H1 (cell line): ENCODE data around the gene RTTN. TPM values are rescaled to one million over a fixed set of nuclear protein-coding genes. Genes with fewer than 3 reads are reported as not detected.

ENCODE experiments used
- CTCF ChIA-PET: fragments of 300-600 bp; sonication (Branson Sonifier 250); formaldehyde crosslinking; loops from one replicate; lab custom pipeline; 2021; ENCODE audit not compliant: partially characterized antibody; lab: Charles Lee
- POLR2A ChIA-PET: fragments of 300-600 bp; sonication (Branson Sonifier 250); formaldehyde crosslinking; loops from one replicate; lab custom pipeline; 2021; ENCODE audit warnings: inconsistent platforms; ENCODE audit not compliant: partially characterized antibody; lab: Charles Lee
- DNase-seq, 2 experiments: peaks; one replicate each; pipeline versions ENCODE4 v3.0.0 to v3.0.0-alpha.2; 2010 to 2022; ENCODE audit warnings: low spot score in 2 of 2, low read depth in 1 of 2, mixed read lengths in 1 of 2
- FAIRE-seq: peaks from 2 replicates; lab custom pipeline; 2011; peaks lifted over from hg19 to GRCh38; lab: Jason Lieb, UNC
- H2AFZ ChIP-seq: 2 replicates; pipeline ENCODE4 v1.8.1; 2012; ENCODE audit warnings: low read length, inconsistent platforms
- H2AK5ac ChIP-seq: 2 replicates; pipeline ENCODE4 v1.6.1; 2013; ENCODE audit warnings: low read depth, low read length
- H2BK120ac ChIP-seq: replicated peaks from 2 replicates; pipeline ENCODE3; 2013; ENCODE audit warnings: low read depth, low read length, inconsistent platforms
- H2BK12ac ChIP-seq: 2 replicates; pipeline ENCODE4 v1.6.1; 2013; ENCODE audit warnings: low read depth, low read length
- H2BK15ac ChIP-seq: 2 replicates; pipeline ENCODE4 v1.6.1; 2013; ENCODE audit warnings: low read length
- H2BK20ac ChIP-seq: 2 replicates; pipeline ENCODE4 v1.6.1; 2013; ENCODE audit warnings: low read length
- H2BK5ac ChIP-seq: 2 replicates; pipeline ENCODE4 v1.6.1; 2013; ENCODE audit warnings: low read depth, low read length
- H3K14ac ChIP-seq: 2 replicates; pipeline ENCODE4 v1.6.1; 2013; ENCODE audit warnings: inconsistent platforms; ENCODE audit not compliant: insufficient read length
- H3K18ac ChIP-seq: 2 replicates; pipeline ENCODE4 v1.6.1; 2013; ENCODE audit warnings: low read length; ENCODE audit errors: extremely low read depth
- H3K23ac ChIP-seq: 2 replicates; pipeline ENCODE4 v1.6.1; 2013; ENCODE audit warnings: inconsistent platforms; ENCODE audit not compliant: insufficient read length
- H3K23me2 ChIP-seq: 2 replicates; pipeline ENCODE4 v1.6.1; 2013; ENCODE audit warnings: low read depth, low read length
- H3K27ac ChIP-seq: 2 replicates; pipeline ENCODE4 v1.6.1; 2011; ENCODE audit warnings: low read depth, low read length, inconsistent platforms
- H3K27me3 ChIP-seq, 4 experiments: replicated peaks in 1 of 4; 1 replicate in 1 of 4; 2 replicates in 3 of 4; pipeline versions ENCODE4 v1.6.1 to v1.8.1; 2011 to 2013; ENCODE audit warnings: low read length in 3 of 4, mild to moderate bottlenecking in 3 of 4, inconsistent platforms in 2 of 4, mixed read lengths in 2 of 4, moderate library complexity in 1 of 4; ENCODE audit not compliant: control insufficient read depth in 3 of 4, insufficient read depth in 3 of 4; ENCODE audit errors: extremely low read depth in 1 of 4
- H3K36me3 ChIP-seq, 4 experiments: 2 replicates each; pipeline versions ENCODE4 v1.6.1 to v1.8.1; 2011 to 2013; ENCODE audit warnings: mild to moderate bottlenecking in 4 of 4, low read length in 3 of 4, moderate library complexity in 2 of 4, control low read depth in 1 of 4, inconsistent platforms in 1 of 4; ENCODE audit not compliant: insufficient read depth in 4 of 4, control insufficient read depth in 2 of 4
- H3K4ac ChIP-seq: replicated peaks from 2 replicates; pipeline ENCODE3; 2013; ENCODE audit warnings: low read length, low read depth, mixed read lengths, inconsistent platforms; ENCODE audit not compliant: insufficient read length
- H3K4me1 ChIP-seq, 4 experiments: replicated peaks in 1 of 4; 1 replicate in 1 of 4; 2 replicates in 3 of 4; pipeline versions ENCODE4 v1.6.1 to v1.8.1; 2011 to 2013; ENCODE audit warnings: low read length in 3 of 4, inconsistent platforms in 2 of 4, mixed read lengths in 1 of 4; ENCODE audit not compliant: insufficient read depth in 4 of 4, control insufficient read depth in 3 of 4
- H3K4me2 ChIP-seq, 2 experiments: 2 replicates each; pipeline versions ENCODE4 v1.6.1 to v1.8.1; 2011 to 2013; ENCODE audit warnings: low read depth in 2 of 2, low read length in 2 of 2, control low read depth in 1 of 2, inconsistent platforms in 1 of 2, mild to moderate bottlenecking in 1 of 2; ENCODE audit not compliant: insufficient read depth in 1 of 2
- H3K4me3 ChIP-seq, 4 experiments: fragments of 200-600, 300-600 bp in 1 of 4; sonication (generic), shearing (Covaris generic), sonication (Bioruptor Twin) in 1 of 4; 2 replicates each; pipeline versions ENCODE4 v1.5.1 to v1.8.1; 2011 to 2016; ENCODE audit warnings: low read length in 4 of 4, low read depth in 3 of 4, control low read depth in 2 of 4, inconsistent platforms in 2 of 4, mild to moderate bottlenecking in 2 of 4, mixed read lengths in 1 of 4, moderate library complexity in 1 of 4; ENCODE audit not compliant: insufficient read depth in 2 of 4; ENCODE audit errors: extremely low read depth in 1 of 4
- H3K56ac ChIP-seq: replicated peaks from 2 replicates; pipeline ENCODE3; 2013; ENCODE audit warnings: low read depth, mild to moderate bottlenecking, mixed read lengths, low read length, inconsistent platforms; ENCODE audit not compliant: insufficient read length
- H3K79me1 ChIP-seq: 2 replicates; pipeline ENCODE4 v1.6.1; 2013; ENCODE audit warnings: low read depth, low read length, control low read depth
- H3K79me2 ChIP-seq, 2 experiments: 2 replicates each; pipeline versions ENCODE4 v1.6.1 to v1.8.1; 2012 to 2013; ENCODE audit warnings: low read length in 2 of 2, mild to moderate bottlenecking in 2 of 2, inconsistent platforms in 1 of 2; ENCODE audit not compliant: insufficient read depth in 2 of 2, control insufficient read depth in 1 of 2
- H3K9ac ChIP-seq, 4 experiments: replicated peaks in 1 of 4; 1 replicate in 1 of 4; 2 replicates in 3 of 4; pipeline versions ENCODE4 v1.6.1 to v1.8.1; 2011 to 2013; ENCODE audit warnings: low read depth in 3 of 4, low read length in 3 of 4, control low read depth in 2 of 4, mild to moderate bottlenecking in 2 of 4, moderate library complexity in 2 of 4, inconsistent platforms in 1 of 4; ENCODE audit errors: extremely low read depth in 1 of 4
- H3K9me3 ChIP-seq, 2 experiments: 2 replicates each; pipeline versions ENCODE4 v1.6.1 to v1.8.1; 2012 to 2013; ENCODE audit warnings: mild to moderate bottlenecking in 2 of 2, moderate library complexity in 2 of 2, control low read depth in 1 of 2, inconsistent platforms in 1 of 2, low read depth in 1 of 2, low read length in 1 of 2, mixed read lengths in 1 of 2; ENCODE audit not compliant: insufficient read depth in 2 of 2
- H4K20me1 ChIP-seq, 2 experiments: replicated peaks in 1 of 2; 2 replicates each; pipeline versions ENCODE3 to v1.8.1; 2011 to 2013; ENCODE audit warnings: inconsistent platforms in 2 of 2, low read length in 2 of 2, mild to moderate bottlenecking in 1 of 2; ENCODE audit not compliant: insufficient read depth in 2 of 2, control insufficient read depth in 1 of 2
- H4K5ac ChIP-seq: 2 replicates; pipeline ENCODE4 v1.6.1; 2013; ENCODE audit warnings: low read length, low read depth, mixed read lengths, inconsistent platforms; ENCODE audit not compliant: insufficient read length
- H4K8ac ChIP-seq: 2 replicates; pipeline ENCODE4 v1.8.0; 2013; ENCODE audit warnings: mild to moderate bottlenecking, moderate library complexity, low read length, inconsistent platforms; ENCODE audit not compliant: insufficient read depth; ENCODE audit errors: extremely low read depth
- H4K91ac ChIP-seq: replicated peaks from 2 replicates; pipeline ENCODE3; 2013; ENCODE audit warnings: low read length, mixed read lengths, inconsistent platforms; ENCODE audit not compliant: insufficient read length
- ASH2L ChIP-seq: fragments of 200-600, 300-600 bp; sonication (generic); IDR thresholded peaks from one replicate; pipeline ENCODE4 v1.7.1; 2017; ENCODE audit warnings: low read length
- GTF2F1 ChIP-seq: IDR thresholded peaks from 2 replicates; pipeline ENCODE4 v1.6.1; 2012; ENCODE audit warnings: low read depth, low read length, improper control_type of control experiment, borderline replicate concordance
- HDAC2 ChIP-seq, 2 experiments: fragments of 300-600 bp in 1 of 2; sonication (generic) in 1 of 2; IDR thresholded peaks; 2 replicates each; pipeline ENCODE4 v1.6.1; 2011 to 2012; ENCODE audit warnings: low read depth in 2 of 2, low read length in 2 of 2, mild to moderate bottlenecking in 2 of 2, moderate library complexity in 2 of 2, borderline replicate concordance in 1 of 2, inconsistent platforms in 1 of 2
- KDM4A ChIP-seq: IDR thresholded peaks from one replicate; pipeline ENCODE4 v1.7.1; 2012; ENCODE audit warnings: low read depth, mild to moderate bottlenecking, moderate library complexity, low read length, inconsistent platforms; ENCODE audit not compliant: severe bottlenecking
- MAFK ChIP-seq: IDR thresholded peaks from 2 replicates; pipeline ENCODE4 v1.6.1; 2012; ENCODE audit warnings: low read depth, mild to moderate bottlenecking, improper control_type of control experiment, low read length
- RXRA ChIP-seq: IDR thresholded peaks from 2 replicates; pipeline ENCODE4 v1.6.1; 2011; ENCODE audit warnings: low read depth, mild to moderate bottlenecking, low read length, moderate library complexity; ENCODE audit not compliant: insufficient read depth
- TBP ChIP-seq: IDR thresholded peaks from 2 replicates; pipeline ENCODE4 v1.6.1; 2011; ENCODE audit warnings: low read depth, low read length, improper control_type of control experiment
- USF2 ChIP-seq: IDR thresholded peaks from 2 replicates; pipeline ENCODE4 v1.6.1; 2011; ENCODE audit warnings: low read length, improper control_type of control experiment
- WGBS, 2 experiments: shearing (Covaris generic) in 1 of 2; methylation state at CpG; one replicate each; pipeline versions ENCODE4 v1.1.6 to v1.1.7; 2013 to 2015; ENCODE audit warnings: low lambda C conversion rate in 2 of 2, mixed read lengths in 2 of 2, inconsistent platforms in 1 of 2, low coverage in 1 of 2, missing lambda C conversion rate in 1 of 2; ENCODE audit not compliant: insufficient replicate concordance in 2 of 2, insufficient coverage in 1 of 2, insufficient read length in 1 of 2; ENCODE audit errors: extremely low coverage in 1 of 2, missing lambda C conversion rate in 1 of 2; 5-methylcytosine and 5-hydroxymethylcytosine counted together
- polyA plus RNA-seq, 7 experiments: library from polyadenylated mRNA; depleted of rRNA in 3 of 7; stranded (reverse) in 5 of 7; unstranded in 2 of 7; fragments of >200 nt in 5 of 7; fragments of 200-250 nt in 2 of 7; gene quantifications; 1 replicate in 5 of 7; 2 replicates in 1 of 7; 4 replicates in 1 of 7; pipeline versions ENCODE4 v1.2.1 to v1.2.3, GENCODE V29; 2011 to 2013; ENCODE audit warnings: missing spikeins in 2 of 7, mixed read lengths in 2 of 7
- total RNA-seq: library from RNA; stranded (reverse); fragmentation: NEBNext Ultra II Directional; extraction: Animal tissue kit (Norgen Biotek cat#: 25700); gene quantifications from 2 replicates; pipeline ENCODE4 v1.2.1, GENCODE V29; 2021
- TF ChIP-seq, protein P1 (sequence below): IDR thresholded peaks from 2 replicates; pipeline ENCODE4 v1.6.1; 2012; ENCODE audit warnings: inconsistent platforms

Gene RTTN
- total and polyA plus RNA-seq, 2 of the 8 experiments (the other 6 are each of a cell fraction or from before 2014, with no cell fraction given) = 9.1 to 21.4 TPM

- H4K91ac ChIP-seq = no peak overlapping the region
- no peak overlapping the region for H3K4me2 ChIP-seq
- no peak overlapping the region for H3K56ac ChIP-seq
- no peaks in the 10 kb centered on the region for H3K36me3 ChIP-seq
- no peak overlapping the region for H2BK5ac ChIP-seq
- H3K4me1 ChIP-seq = no peaks in the 10 kb centered on the region; a peak in 1 of 7 replicates
- H4K20me1 ChIP-seq = no peaks in the 10 kb centered on the region
- H2BK12ac ChIP-seq = no peak overlapping the region; the same call in 1 of the 2 replicates
- H3K27me3 ChIP-seq = no peaks in the 10 kb centered on the region
- TF ChIP-seq USF2 (no peak), RXRA (no peak), TBP (no peak), KDM4A (no peak), HDAC2 (IDR thresholded peaks at IDR 0.05; ENCODE audit: borderline replicate concordance in 1 of 2, low read depth in 2 of 2, low read length in 2 of 2) (no peak), GTF2F1 (no peak), ASH2L (no peak), MAFK (no peak)
- TF ChIP-seq, protein P1, sequence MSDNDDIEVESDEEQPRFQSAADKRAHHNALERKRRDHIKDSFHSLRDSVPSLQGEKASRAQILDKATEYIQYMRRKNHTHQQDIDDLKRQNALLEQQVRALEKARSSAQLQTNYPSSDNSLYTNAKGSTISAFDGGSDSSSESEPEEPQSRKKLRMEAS = no peak
- H3K79me1 ChIP-seq = no peaks in the 10 kb centered on the region
- H3K18ac ChIP-seq = no peak overlapping the region
- no peaks in the 10 kb centered on the region for H3K23me2 ChIP-seq
- H2AK5ac ChIP-seq = no peak overlapping the region
- H3K9me3 ChIP-seq = no peaks in the 10 kb centered on the region
- no peak overlapping the region for H3K27ac ChIP-seq
- no peak overlapping the region for H3K23ac ChIP-seq
- no peak overlapping the region for H3K9ac ChIP-seq
- H3K14ac ChIP-seq = no peak overlapping the region
- no peak overlapping the region for H2BK120ac ChIP-seq
- H2AFZ ChIP-seq = peak overlapping the region; percentile 86; the same call in 1 of the 2 replicates
- POLR2A ChIA-PET = no interaction called here
- no peak overlapping the region for H4K8ac ChIP-seq
- 81% methylated on average over 12 of the region's 12 CpGs; no CpG with 5 or more reads in 1 of the 2 experiments for WGBS, 2 experiments
- H3K4me3 ChIP-seq = no peak overlapping the region
- no peak for FAIRE-seq
- no peak for DNase-seq
- H4K5ac ChIP-seq = no peak overlapping the region
- no peak overlapping the region for H2BK15ac ChIP-seq
- H2BK20ac ChIP-seq = no peak overlapping the region
- CTCF ChIA-PET = interaction anchor here (0.9 to 1.8 kb wide), 2 partner anchors 199 to 220 kb away, joined by 4 to 5 read pairs; no protein-coding TSS in a partner anchor
- H3K4ac ChIP-seq = no peak overlapping the region
- no peaks in the 10 kb centered on the region for H3K79me2 ChIP-seq
Observed at GRCh38 chr18:70234667-70235459, 29.4 kb upstream of the RTTN start.
